ENCODE measurements around the gene C10orf53. TPM values are rescaled to one million over a fixed set of nuclear protein-coding genes. Genes with fewer than 3 reads are reported as not detected.
"Not testable (repeated sequence)": the region's sequence is repeated elsewhere in the genome, so short reads cannot be mapped to it uniquely, and the experiment has no call there.

Gene C10orf53
- total RNA-seq, 1 experiment from 2014 or later: not detected

DNA sequence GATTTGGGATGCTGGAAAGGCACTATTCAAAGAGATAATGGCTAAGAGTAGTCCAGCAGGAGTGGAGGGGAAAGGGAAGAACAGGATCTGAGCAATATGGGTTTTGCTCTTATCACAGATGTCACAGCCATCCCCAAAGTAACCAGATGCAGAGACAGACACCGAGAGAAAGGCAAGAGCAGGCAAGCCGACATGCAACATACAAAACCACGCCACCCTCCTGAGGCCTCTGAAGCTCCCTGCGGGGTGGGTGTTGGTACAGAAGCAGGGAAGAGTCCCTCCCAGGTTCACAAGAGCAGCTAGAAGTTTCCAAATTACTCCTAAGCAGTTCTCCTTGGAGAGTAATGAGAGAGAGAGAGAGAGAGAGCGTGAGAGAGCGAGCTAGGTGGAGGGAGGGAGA is 10.8 kb upstream of the C10orf53 start:
- no peak overlapping the region for H2AFZ ChIP-seq (ENCODE audit: low read length)
- BruUV-seq (replicated peaks): no TSS peak
- no peaks in the 10 kb centered on the region for H3K79me2 ChIP-seq (ENCODE audit: low read length)
- CTCF ChIA-PET: interaction anchor here (0.6 kb wide), 1 partner anchor 130 kb away, joined by 4 read pairs; the partner anchor contains the start of gene ERCC6
- H3K27me3 ChIP-seq (ENCODE audit: low read length): peaks cover 98% of the 10 kb centered on the region
- H3K27ac ChIP-seq (ENCODE audit: low read length): no peak overlapping the region
- no peak overlapping the region for H3K9ac ChIP-seq (ENCODE audit: low read length)
- H3K36me3 ChIP-seq (ENCODE audit: low read depth, low read length): no peaks in the 10 kb centered on the region
- H3K9me3 ChIP-seq (ENCODE audit: low read length): 0 out of 2 replicates have a peak, but pooled peaks cover 4% of the 10 kb centered on the region
- H3K9me2 ChIP-seq (replicated peaks; ENCODE audit: low read length): 0 out of 2 replicates have a peak, but pooled peaks cover 1% of the 10 kb centered on the region
- intact Hi-C loops (cut with micrococcal nuclease): no loop called here
- H4K20me1 ChIP-seq (ENCODE audit: low read length): no peaks in the 10 kb centered on the region
- ATAC-seq: no peak
- DNase-seq: no peak
- TF ChIP-seq EZH2phosphoT487 (IDR thresholded peaks at IDR 0.05; ENCODE audit: borderline replicate concordance, low read length) (no peak), EZH2 (IDR thresholded peaks at IDR 0.05; ENCODE audit: low read length, unreplicated experiment) (no peak)
- TF ChIP-seq, protein P1, sequence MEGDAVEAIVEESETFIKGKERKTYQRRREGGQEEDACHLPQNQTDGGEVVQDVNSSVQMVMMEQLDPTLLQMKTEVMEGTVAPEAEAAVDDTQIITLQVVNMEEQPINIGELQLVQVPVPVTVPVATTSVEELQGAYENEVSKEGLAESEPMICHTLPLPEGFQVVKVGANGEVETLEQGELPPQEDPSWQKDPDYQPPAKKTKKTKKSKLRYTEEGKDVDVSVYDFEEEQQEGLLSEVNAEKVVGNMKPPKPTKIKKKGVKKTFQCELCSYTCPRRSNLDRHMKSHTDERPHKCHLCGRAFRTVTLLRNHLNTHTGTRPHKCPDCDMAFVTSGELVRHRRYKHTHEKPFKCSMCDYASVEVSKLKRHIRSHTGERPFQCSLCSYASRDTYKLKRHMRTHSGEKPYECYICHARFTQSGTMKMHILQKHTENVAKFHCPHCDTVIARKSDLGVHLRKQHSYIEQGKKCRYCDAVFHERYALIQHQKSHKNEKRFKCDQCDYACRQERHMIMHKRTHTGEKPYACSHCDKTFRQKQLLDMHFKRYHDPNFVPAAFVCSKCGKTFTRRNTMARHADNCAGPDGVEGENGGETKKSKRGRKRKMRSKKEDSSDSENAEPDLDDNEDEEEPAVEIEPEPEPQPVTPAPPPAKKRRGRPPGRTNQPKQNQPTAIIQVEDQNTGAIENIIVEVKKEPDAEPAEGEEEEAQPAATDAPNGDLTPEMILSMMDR (conservative IDR thresholded peaks at IDR 0.05; ENCODE audit: low read depth, low read length): no peak
- H3K4me2 ChIP-seq (ENCODE audit: low read length): no peak overlapping the region
- no peak overlapping the region for H3K4me3 ChIP-seq (ENCODE audit: low read length)
- no peaks in the 10 kb centered on the region for H3K4me1 ChIP-seq (ENCODE audit: insufficient read depth, low read length)
- no peaks in the 10 kb centered on the region for H3F3A ChIP-seq (ENCODE audit: low read length, unreplicated experiment)
- POLR2A ChIA-PET (ENCODE audit: unreplicated experiment): no interaction called here

DNA sequence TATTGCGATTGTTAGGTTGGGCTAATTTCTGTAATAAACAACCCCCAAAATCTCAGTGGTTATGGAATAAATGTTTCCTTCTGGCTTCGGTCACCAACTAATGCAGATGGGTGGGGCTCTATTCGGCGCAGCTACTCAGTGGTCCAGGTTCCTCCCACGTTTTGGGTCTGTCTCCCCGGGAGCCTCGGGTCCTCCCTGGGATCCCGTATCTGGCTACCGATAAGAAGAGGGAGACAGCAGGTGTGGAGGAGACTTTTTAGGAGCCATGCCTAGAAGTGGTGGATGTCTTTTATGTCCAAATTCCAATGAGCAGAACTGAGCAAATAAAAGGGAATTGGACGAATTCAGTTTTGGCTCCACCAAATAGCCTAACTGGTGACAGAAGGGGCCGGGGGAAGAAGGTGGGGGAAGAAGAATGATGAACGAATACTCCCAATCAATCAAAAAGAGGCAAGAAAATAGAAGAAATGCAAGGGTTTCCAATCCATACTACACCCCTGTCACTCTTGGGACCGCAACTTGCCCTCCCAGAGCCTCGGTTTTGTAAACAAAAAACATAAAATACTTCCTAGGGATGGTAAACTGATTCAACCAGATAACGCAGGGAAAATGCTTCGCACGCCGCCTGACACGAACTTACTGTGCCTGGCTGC is 498 bp upstream of the C10orf53 start:
- H3K36me3 ChIP-seq (ENCODE audit: low read depth, low read length): no peaks in the 10 kb centered on the region
- intact Hi-C loops (cut with micrococcal nuclease): no loop called here
- BruUV-seq (replicated peaks): no TSS peak

DNA sequence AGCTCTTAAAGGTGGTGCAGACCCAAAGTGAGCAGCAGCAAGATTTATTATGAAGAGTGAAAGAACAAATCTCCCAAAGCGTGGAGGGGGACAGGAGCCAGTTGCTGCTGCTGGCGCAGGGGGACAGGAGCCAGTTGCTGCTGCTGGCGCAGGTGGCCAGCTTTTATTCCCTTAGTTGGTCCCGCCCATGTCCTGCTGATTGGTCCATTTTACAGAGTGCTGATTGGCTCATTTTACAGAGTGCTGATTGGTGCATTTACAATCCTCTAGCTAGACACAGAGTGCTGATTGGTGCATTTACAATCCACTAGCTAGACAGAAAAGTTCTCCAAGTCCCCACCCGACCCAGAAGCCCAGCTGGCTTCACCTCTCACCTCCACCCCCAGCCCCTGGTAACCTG is 3.0 kb downstream of the C10orf53 start:
- H3K27ac ChIP-seq (ENCODE audit: low read length); H3K4me1 ChIP-seq (ENCODE audit: insufficient read depth, low read length); H3K36me3 ChIP-seq (ENCODE audit: low read depth, low read length); intact Hi-C loops (cut with micrococcal nuclease); H3K9ac ChIP-seq (ENCODE audit: low read length); ATAC-seq; H2AFZ ChIP-seq (ENCODE audit: low read length); H3K4me2 ChIP-seq (ENCODE audit: low read length); POLR2A ChIA-PET (ENCODE audit: unreplicated experiment); H3K4me3 ChIP-seq (ENCODE audit: low read length); DNase-seq; CTCF ChIA-PET; BruUV-seq (replicated peaks); H4K20me1 ChIP-seq (ENCODE audit: low read length); H3K79me2 ChIP-seq (ENCODE audit: low read length); H3F3A ChIP-seq (ENCODE audit: low read length, unreplicated experiment); H3K9me2 ChIP-seq (replicated peaks; ENCODE audit: low read length): not testable (repeated sequence)
- Histone ChIP-seq H3K27me3 (ENCODE audit: low read length) (peaks cover 76% of the 10 kb centered on the region), H3K9me3 (ENCODE audit: low read length) (peaks cover 13% of the 10 kb centered on the region)

More for the DNA sequence above, 498 bp upstream of the C10orf53 start:
- H3K9ac ChIP-seq (ENCODE audit: low read length): no peak overlapping the region
- H3K4me1 ChIP-seq (ENCODE audit: insufficient read depth, low read length): no peaks in the 10 kb centered on the region
- TF ChIP-seq EZH2 (IDR thresholded peaks at IDR 0.05; ENCODE audit: low read length, unreplicated experiment) (no peak), EZH2phosphoT487 (IDR thresholded peaks at IDR 0.05; ENCODE audit: borderline replicate concordance, low read length) (no peak)
- TF ChIP-seq, protein P1 (conservative IDR thresholded peaks at IDR 0.05; ENCODE audit: low read depth, low read length): no peak
- H3K27ac ChIP-seq (ENCODE audit: low read length): no peak overlapping the region
- POLR2A ChIA-PET (ENCODE audit: unreplicated experiment): no interaction called here
- DNase-seq (no peak), ATAC-seq (no peak)
- peaks cover 88% of the 10 kb centered on the region for H3K27me3 ChIP-seq (ENCODE audit: low read length)
- H4K20me1 ChIP-seq (ENCODE audit: low read length): no peaks in the 10 kb centered on the region
- no peak overlapping the region for H2AFZ ChIP-seq (ENCODE audit: low read length)
- CTCF ChIA-PET: no interaction called here
- no peak overlapping the region for H3K4me2 ChIP-seq (ENCODE audit: low read length)
- no peaks in the 10 kb centered on the region for H3F3A ChIP-seq (ENCODE audit: low read length, unreplicated experiment)
- no peaks in the 10 kb centered on the region for H3K79me2 ChIP-seq (ENCODE audit: low read length)
- 0 out of 2 replicates have a peak, but pooled peaks cover 2% of the 10 kb centered on the region for H3K9me2 ChIP-seq (replicated peaks; ENCODE audit: low read length)
- H3K9me3 ChIP-seq (ENCODE audit: low read length): peaks cover 5% of the 10 kb centered on the region; the same call in 1 of the 2 replicates
- no peak overlapping the region for H3K4me3 ChIP-seq (ENCODE audit: low read length)

All from PC-3 (cell line).